Peyer's patch (tissue), 4 donors: ENCODE results near the gene PDCD4. TPM values are rescaled to one million over a fixed set of nuclear protein-coding genes. Genes with fewer than 3 reads are reported as not detected.

ENCODE experiments used
- DNase-seq, 3 donors: peaks; one replicate each; pipeline ENCODE4 v3.0.0-alpha.2; 2017 to 2019
- H3K27ac ChIP-seq, 4 donors: fragments of 200-600 bp; sonication (generic); one replicate each; pipeline ENCODE4 v1.5.1; 2016 to 2019
- H3K27me3 ChIP-seq, 2 donors: fragments of 200-600 bp; sonication (generic); one replicate each; pipeline ENCODE4 v1.5.1; 2019
- H3K36me3 ChIP-seq, 3 donors: fragments of 200-600 bp; sonication (generic); one replicate each; pipeline ENCODE4 v1.5.1; 2016 to 2019
- H3K4me1 ChIP-seq, 4 donors: fragments of 200-600 bp; sonication (generic); one replicate each; pipeline ENCODE4 v1.5.1; 2016 to 2019
- H3K4me3 ChIP-seq, 4 donors: fragments of 200-600 bp; sonication (generic); 1 replicate in 3 of 4; 2 replicates in 1 of 4; pipeline ENCODE4 v1.5.1; 2016 to 2019; ENCODE audit warnings: mild to moderate bottlenecking in 1 of 4
- H3K9me3 ChIP-seq, 4 donors: fragments of 200-600 bp; sonication (generic); one replicate each; pipeline ENCODE4 v1.5.1; 2016 to 2019; ENCODE audit warnings: mild to moderate bottlenecking in 1 of 4
- CTCF ChIP-seq, 6 experiments: fragments of 450-650 bp in 4 of 6; fragments of 200-600 bp in 2 of 6; sonication (generic) in 1 of 6; IDR thresholded peaks; one replicate each; pipeline ENCODE4 v1.5.1; 2017 to 2019; ENCODE audit warnings: antibody characterized with exemption in 6 of 6, mild to moderate bottlenecking in 3 of 6, moderate library complexity in 1 of 6
- POLR2A ChIP-seq, 2 donors: fragments of 450-650 bp; IDR thresholded peaks; one replicate each; pipeline ENCODE4 v1.5.1; 2017; ENCODE audit warnings: antibody characterized with exemption in 2 of 2, mild to moderate bottlenecking in 2 of 2, moderate library complexity in 2 of 2
- total RNA-seq, 4 donors: library from RNA; depleted of rRNA; stranded (reverse); fragments of >200 nt; gene quantifications; one replicate each; pipeline ENCODE4 v1.1.0, GENCODE V29; 2016

PDCD4 gene
- total RNA-seq, result 100 to 1,000 TPM; 301 to 538 (median 330) TPM

- DNase-seq, result peak; percentile 99 to 100 (median 99)
- Histone ChIP-seq H3K27me3 (no peaks in the 10 kb centered on the region), H3K9me3 (no peaks in the 10 kb centered on the region), H3K4me1 (peaks cover 0 to 37% (median 29%) of the 10 kb centered on the region in 4 donors), H3K4me3 (peak within 1 kb of the TSS; percentile 74 to 98 (median 82)), H3K36me3 (peaks cover 0 to 9% (median 0%) of the 10 kb centered on the region in 3 donors), H3K27ac (peak within 1 kb of the TSS; percentile 96 to 99 (median 98))
- no peak for TF ChIP-seq CTCF (IDR thresholded peaks at IDR 0.05)
- peak; percentile 93 to 97 for TF ChIP-seq POLR2A (IDR thresholded peaks at IDR 0.05)
Observed at GRCh38 chr10:110871298-110872084, at the start of gene PDCD4. Gene PDCD4, plus strand, starts transcription at chr10:110871928. Its CDS starts 4,100 bp downstream, at chr10:110876028.

GRCh38 chr10:110822035-110822711, 49.6 kb upstream of the PDCD4 start:
- no peaks in the 10 kb centered on the region for H3K27me3 ChIP-seq
- no peaks in the 10 kb centered on the region for H3K9me3 ChIP-seq
- peak overlapping the region in 2 of 4 donors; percentile 10 to 51 for H3K27ac ChIP-seq
- TF ChIP-seq CTCF (IDR thresholded peaks at IDR 0.05) (no peak), POLR2A (IDR thresholded peaks at IDR 0.05) (no peak)
- H3K36me3 ChIP-seq, result no peaks in the 10 kb centered on the region
- H3K4me1 ChIP-seq, result peaks cover 0 to 51% (median 0%) of the 10 kb centered on the region in 4 donors
- no peak for DNase-seq
- no peak overlapping the region for H3K4me3 ChIP-seq

GRCh38 chr10:110822712-110823311, 48.9 kb upstream of the PDCD4 start:
- peak overlapping the region in 1 of 4 donors; percentile 51 for H3K27ac ChIP-seq
- H3K27me3 ChIP-seq, result no peaks in the 10 kb centered on the region
- no peaks in the 10 kb centered on the region for H3K9me3 ChIP-seq
- DNase-seq, result no peak
- peaks cover 0 to 51% (median 0%) of the 10 kb centered on the region in 4 donors for H3K4me1 ChIP-seq
- no peak overlapping the region for H3K4me3 ChIP-seq
- TF ChIP-seq POLR2A (IDR thresholded peaks at IDR 0.05), result no peak
- TF ChIP-seq CTCF (IDR thresholded peaks at IDR 0.05), result no peak
- H3K36me3 ChIP-seq, result no peaks in the 10 kb centered on the region

GRCh38 chr10:110824152-110824441, 47.6 kb upstream of the PDCD4 start:
- H3K27me3 ChIP-seq, result no peaks in the 10 kb centered on the region
- H3K4me3 ChIP-seq, result no peak overlapping the region
- H3K4me1 ChIP-seq, result peaks cover 0 to 42% (median 0%) of the 10 kb centered on the region in 4 donors
- H3K36me3 ChIP-seq, result no peaks in the 10 kb centered on the region
- DNase-seq, result no peak
- TF ChIP-seq POLR2A (IDR thresholded peaks at IDR 0.05), result no peak
- no peak for TF ChIP-seq CTCF (IDR thresholded peaks at IDR 0.05)
- H3K27ac ChIP-seq, result peak overlapping the region in 1 of 4 donors; percentile 13
- no peaks in the 10 kb centered on the region for H3K9me3 ChIP-seq

- DNase-seq, result no peak
- Histone ChIP-seq H3K36me3 (no peaks in the 10 kb centered on the region), H3K27ac (peak overlapping the region in 1 of 4 donors; percentile 13), H3K9me3 (no peaks in the 10 kb centered on the region), H3K4me1 (peaks cover 0 to 37% (median 0%) of the 10 kb centered on the region in 4 donors), H3K27me3 (no peaks in the 10 kb centered on the region), H3K4me3 (no peak overlapping the region)
- TF ChIP-seq POLR2A (IDR thresholded peaks at IDR 0.05), result no peak
- no peak for TF ChIP-seq CTCF (IDR thresholded peaks at IDR 0.05)
Observed at GRCh38 chr10:110824660-110825059, 47.1 kb upstream of the PDCD4 start.
